K562 (cell line): Measurements from ENCODE around the gene EPHX1. TPM values are rescaled to one million over a fixed set of nuclear protein-coding genes. Genes with fewer than 3 reads are reported as not detected.

Experiments
- ATAC-seq: fragments of 200-7000 bp; cut with Tn5 transposase; 3 replicates; pipeline ENCODE4 v1.9.1; 2020; ENCODE audit warnings: moderate library complexity
- BruUV-seq: library from RNA; stranded (reverse); fragments of 400-500 nt; replicated peaks from 2 replicates; lab custom pipeline; 2021; lab: Mats Ljungman, UMichigan
- CTCF ChIA-PET: fragments of 300-600 bp; formaldehyde crosslinking; extraction: SDS; loops from one replicate; lab custom pipeline; 2021; ENCODE audit warnings: low intra/inter-chr PET ratio; lab: Yijun Ruan, JAX
- POLR2A ChIA-PET: fragments of 300-600, 350-650 bp; sonication (Branson Sonifier 250); formaldehyde crosslinking; extraction: SDS; loops from one replicate; lab custom pipeline; 2021; ENCODE audit warnings: antibody characterized with exemption, inconsistent platforms; lab: Yijun Ruan, JAX
- DNase-seq, 4 experiments: peaks; one replicate each; pipeline versions ENCODE4 v3.0.0 to v3.0.0-alpha.2; 2011 to 2018; ENCODE audit warnings: low spot score in 3 of 4, mixed read lengths in 3 of 4; ENCODE audit errors: extremely low read depth in 1 of 4
- FAIRE-seq: peaks from 2 replicates; lab custom pipeline; 2011; peaks lifted over from hg19 to GRCh38; lab: Jason Lieb, UNC
- H2AFZ ChIP-seq: 2 replicates; pipeline ENCODE4 v1.6.0; 2011; ENCODE audit warnings: low read depth, low read length, control low read depth, inconsistent platforms
- H3K27ac ChIP-seq: fragments of 200-600 bp; 3 replicates; pipeline ENCODE4 v1.8.0; 2011; ENCODE audit warnings: low read depth, mild to moderate bottlenecking, control low read depth, inconsistent platforms, low read length, moderate library complexity, mixed read lengths; ENCODE audit errors: extremely low read depth
- H3K27me3 ChIP-seq, 2 experiments: fragments of 300-600 bp in 1 of 2; 2 replicates in 1 of 2; 3 replicates in 1 of 2; pipeline versions ENCODE4 v1.6.0 to v1.8.0; 2011; ENCODE audit warnings: inconsistent platforms in 2 of 2, low read length in 2 of 2, mild to moderate bottlenecking in 1 of 2, mixed read lengths in 1 of 2, moderate library complexity in 1 of 2; ENCODE audit not compliant: control insufficient read depth in 2 of 2, insufficient read depth in 2 of 2
- H3K36me3 ChIP-seq: fragments of 300-600 bp; 3 replicates; pipeline ENCODE4 v1.8.0; 2011; ENCODE audit warnings: mild to moderate bottlenecking, low read length, inconsistent platforms; ENCODE audit not compliant: control insufficient read depth, insufficient read depth
- H3K4me1 ChIP-seq, 2 experiments: fragments of 200-600 bp in 1 of 2; replicated peaks in 1 of 2; 2 replicates in 1 of 2; 3 replicates in 1 of 2; pipeline versions ENCODE4 v1.5.1 to v1.8.0; 2011; ENCODE audit warnings: inconsistent platforms in 2 of 2, low read length in 2 of 2, mild to moderate bottlenecking in 1 of 2, mixed read lengths in 1 of 2, moderate library complexity in 1 of 2; ENCODE audit not compliant: control insufficient read depth in 2 of 2, insufficient read depth in 2 of 2
- H3K4me2 ChIP-seq: 2 replicates; pipeline ENCODE4 v1.6.1; 2011; ENCODE audit warnings: low read length, control low read depth, inconsistent platforms, mixed read lengths; ENCODE audit not compliant: insufficient read depth
- H3K4me3 ChIP-seq: fragments of 200-600 bp; sonication (generic), shearing (Covaris generic); 2 replicates; pipeline ENCODE4 v1.5.1; 2016; ENCODE audit warnings: control low read depth, inconsistent platforms
- H3K79me2 ChIP-seq: fragments of 200-600 bp; 3 replicates; pipeline ENCODE4 v1.8.0; 2011; ENCODE audit warnings: low read length, inconsistent platforms; ENCODE audit not compliant: control insufficient read depth, insufficient read depth
- H3K9ac ChIP-seq, 2 experiments: 2 replicates each; pipeline versions ENCODE4 v1.6.0 to v1.6.1; 2011; ENCODE audit warnings: low read depth in 2 of 2, low read length in 2 of 2, control low read depth in 1 of 2, inconsistent platforms in 1 of 2, mild to moderate bottlenecking in 1 of 2, mixed read lengths in 1 of 2; ENCODE audit not compliant: insufficient read depth in 1 of 2
- H3K9me1 ChIP-seq: one replicate; pipeline ENCODE4 v1.6.0; 2011; ENCODE audit warnings: inconsistent platforms, mild to moderate bottlenecking, low read length, moderate library complexity; ENCODE audit not compliant: control insufficient read depth, insufficient read depth
- H3K9me3 ChIP-seq: replicated peaks from 2 replicates; pipeline ENCODE4 v1.5.1; 2011; ENCODE audit warnings: low read depth, low read length, inconsistent platforms; ENCODE audit not compliant: control insufficient read depth, insufficient read depth
- H4K20me1 ChIP-seq: replicated peaks from 2 replicates; pipeline ENCODE4 v1.6.1; 2011; ENCODE audit warnings: low read length, inconsistent platforms, mixed read lengths; ENCODE audit not compliant: control insufficient read depth, insufficient read depth
- CCNT2 ChIP-seq: IDR thresholded peaks from 2 replicates; pipeline ENCODE4 v1.6.1; 2011; ENCODE audit warnings: borderline replicate concordance, low read depth, mild to moderate bottlenecking, moderate library complexity, mixed read lengths, low read length; ENCODE audit not compliant: insufficient read length; ENCODE audit errors: extremely low read depth
- E2F3 ChIP-seq: fragments of 250-450 bp; sonication (Bioruptor Pico); IDR thresholded peaks from 2 replicates; pipeline ENCODE4 v1.4.0; 2020; ENCODE audit warnings: mild to moderate bottlenecking
- FOXM1 ChIP-seq, 2 experiments: fragments of 450-650 bp in 1 of 2; sonication (generic) in 1 of 2; formaldehyde crosslinking in 1 of 2; IDR thresholded peaks; 2 replicates each; pipeline versions ENCODE4 v1.6.1 to v1.9.0; 2017 to 2022; ENCODE audit warnings: low read depth in 2 of 2, mild to moderate bottlenecking in 2 of 2, missing genetic modification reagents in 1 of 2, moderate library complexity in 1 of 2
- MTA2 ChIP-seq: fragments of 450-650 bp; IDR thresholded peaks from 2 replicates; pipeline ENCODE4 v1.6.1; 2016; ENCODE audit warnings: low read depth
- NFYB ChIP-seq: IDR thresholded peaks from 2 replicates; pipeline ENCODE4 v1.6.1; 2011; ENCODE audit warnings: mild to moderate bottlenecking, moderate library complexity; ENCODE audit not compliant: insufficient read length; ENCODE audit errors: extremely low read depth
- NR2C2 ChIP-seq, 2 experiments: fragments of 200-800 bp in 1 of 2; sonication (Bioruptor generic) in 1 of 2; sonication (generic) in 1 of 2; formaldehyde crosslinking in 1 of 2; IDR thresholded peaks; 2 replicates each; pipeline versions ENCODE4 v1.6.1 to v1.8.0; 2016 to 2022; ENCODE audit warnings: mild to moderate bottlenecking in 1 of 2, missing compliant biosample characterization in 1 of 2, missing genetic modification characterization in 1 of 2, missing genetic modification reagents in 1 of 2
- NR4A1 ChIP-seq, 2 experiments: fragments of 250-450 bp in 1 of 2; fragments of 450-650 bp in 1 of 2; sonication (Bioruptor Pico) in 1 of 2; IDR thresholded peaks; 2 replicates each; pipeline versions ENCODE4 v1.4.0 to v1.6.1; 2016 to 2020; ENCODE audit warnings: mild to moderate bottlenecking in 2 of 2, missing compliant biosample characterization in 1 of 2, missing genetic modification characterization in 1 of 2, moderate library complexity in 1 of 2
- SMARCA4 ChIP-seq: fragments of 450-650 bp; IDR thresholded peaks from 2 replicates; pipeline ENCODE4 v1.6.1; 2016
- ZKSCAN8 ChIP-seq: fragments of 200-800 bp; sonication (Bioruptor generic); IDR thresholded peaks from 2 replicates; pipeline ENCODE4 v1.6.1; 2016; ENCODE audit warnings: missing genetic modification characterization, missing compliant biosample characterization
- ZNF445 ChIP-seq: fragments of 250-450 bp; sonication (Bioruptor Pico); IDR thresholded peaks from 2 replicates; pipeline ENCODE4 v1.4.0; 2020; ENCODE audit warnings: low read depth, mild to moderate bottlenecking, moderate library complexity
- ZNF583 ChIP-seq: fragments of 250-450 bp; sonication (Bioruptor Pico); IDR thresholded peaks from 2 replicates; pipeline ENCODE4 v1.4.0; 2020
- ZNF707 ChIP-seq: fragments of 250-450 bp; sonication (Bioruptor Pico); conservative IDR thresholded peaks from 2 replicates; pipeline ENCODE4 v1.8.0; 2022; ENCODE audit warnings: inconsistent platforms, mild to moderate bottlenecking, moderate library complexity
- WGBS: fragments of 100-300 bp; shearing (Covaris generic); methylation state at CpG from one replicate; pipeline ENCODE4 v1.1.6; 2016; ENCODE audit warnings: low coverage, mixed read lengths; ENCODE audit not compliant: insufficient coverage; ENCODE audit errors: missing lambda C conversion rate; 5-methylcytosine and 5-hydroxymethylcytosine counted together
- in situ Hi-C: fragments of 300-500 bp; cut with MboI; formaldehyde crosslinking; loops from 4 replicates; pipeline ENCODE4 v1.15.0; 2018; ENCODE audit warnings: inconsistent platforms, mixed read lengths
- intact Hi-C: fragments of 100-400 bp; cut with micrococcal nuclease; formaldehyde crosslinking; loops from 2 replicates; pipeline ENCODE4 v1.14.2; 2022
- polyA plus RNA-seq, 8 experiments: library from polyadenylated mRNA; depleted of rRNA in 4 of 8; stranded (reverse) in 5 of 8; unstranded in 3 of 8; fragments of >200 nt; fragmentation: Nextera tagmentation in 2 of 8; fragmentation: Illumina TruSeq in 1 of 8; extraction: Ambion mirVana in 2 of 8; extraction: Trizol in 1 of 8; gene quantifications; 2 replicates each; pipeline versions ENCODE4 v1.2.1 to v1.2.3, GENCODE V29; 2011 to 2014; ENCODE audit warnings: inconsistent platforms in 1 of 8, missing spikeins in 1 of 8
- total RNA-seq, 7 experiments: library from RNA; depleted of rRNA in 6 of 7; stranded (reverse); fragments of >200 nt in 6 of 7; fragmentation: Illumina TruSeq in 2 of 7; extraction: Trizol in 2 of 7; gene quantifications; 2 replicates each; pipeline versions ENCODE4 v1.2.1 to v1.2.3, GENCODE V29; 2011 to 2021; ENCODE audit warnings: low replicate concordance in 1 of 7
- TF ChIP-seq, protein P1 (sequence below): IDR thresholded peaks from 2 replicates; pipeline ENCODE4 v1.6.1; 2012; ENCODE audit warnings: low read depth, low read length, improper control_type of control experiment, borderline replicate concordance
- TF ChIP-seq, protein P2 (sequence below): sonication (generic); formaldehyde crosslinking; IDR thresholded peaks from 2 replicates; pipeline ENCODE4 v1.8.1; 2023; ENCODE audit warnings: mild to moderate bottlenecking, missing genetic modification reagents
- TF ChIP-seq, protein P3 (sequence below): sonication (generic); formaldehyde crosslinking; IDR thresholded peaks from 2 replicates; pipeline ENCODE4 v1.8.0; 2022; ENCODE audit warnings: mild to moderate bottlenecking, missing genetic modification reagents, borderline replicate concordance

The EPHX1 gene
- total and polyA plus RNA-seq, 9 of the 15 experiments (the other 6 are each of a cell fraction or from before 2014, with no cell fraction given), result 0.21 to 27.0 (median 6.7) TPM

DNA sequence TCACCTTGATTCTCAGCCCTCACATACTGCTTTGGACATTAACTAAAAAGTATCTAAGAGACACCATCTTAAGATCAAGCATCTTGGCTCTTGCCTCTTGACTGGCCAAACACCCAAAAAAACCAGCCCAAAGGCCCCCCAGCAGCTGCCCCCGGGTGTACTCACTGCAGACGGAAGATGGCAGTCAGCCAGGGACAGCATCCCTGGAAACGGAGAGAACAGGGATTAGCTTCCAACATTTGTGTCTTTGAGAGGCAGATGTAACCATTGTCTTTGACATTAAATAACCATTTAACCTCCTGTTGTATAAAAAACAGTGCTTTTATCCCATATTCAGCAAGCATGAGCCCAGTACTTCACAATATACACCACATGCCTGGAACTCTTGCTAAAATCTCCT lies 61.0 kb downstream of the EPHX1 start (continued):
- TF ChIP-seq, protein P1, sequence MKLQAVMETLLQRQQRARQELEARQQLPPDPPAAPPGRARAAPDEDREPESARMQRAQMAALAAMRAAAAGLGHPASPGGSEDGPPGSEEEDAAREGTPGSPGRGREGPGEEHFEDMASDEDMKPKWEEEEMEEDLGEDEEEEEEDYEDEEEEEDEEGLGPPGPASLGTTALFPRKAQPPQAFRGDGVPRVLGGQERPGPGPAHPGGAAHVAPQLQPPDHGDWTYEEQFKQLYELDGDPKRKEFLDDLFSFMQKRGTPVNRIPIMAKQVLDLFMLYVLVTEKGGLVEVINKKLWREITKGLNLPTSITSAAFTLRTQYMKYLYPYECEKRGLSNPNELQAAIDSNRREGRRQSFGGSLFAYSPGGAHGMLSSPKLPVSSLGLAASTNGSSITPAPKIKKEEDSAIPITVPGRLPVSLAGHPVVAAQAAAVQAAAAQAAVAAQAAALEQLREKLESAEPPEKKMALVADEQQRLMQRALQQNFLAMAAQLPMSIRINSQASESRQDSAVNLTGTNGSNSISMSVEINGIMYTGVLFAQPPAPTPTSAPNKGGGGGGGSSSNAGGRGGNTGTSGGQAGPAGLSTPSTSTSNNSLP, result no peak
- TF ChIP-seq SMARCA4 (no peak), ZNF445 (CRISPR knock-in tag) (no peak), E2F3 (no peak), CCNT2 (no peak), ZNF583 (no peak)
- TF ChIP-seq, protein P2, sequence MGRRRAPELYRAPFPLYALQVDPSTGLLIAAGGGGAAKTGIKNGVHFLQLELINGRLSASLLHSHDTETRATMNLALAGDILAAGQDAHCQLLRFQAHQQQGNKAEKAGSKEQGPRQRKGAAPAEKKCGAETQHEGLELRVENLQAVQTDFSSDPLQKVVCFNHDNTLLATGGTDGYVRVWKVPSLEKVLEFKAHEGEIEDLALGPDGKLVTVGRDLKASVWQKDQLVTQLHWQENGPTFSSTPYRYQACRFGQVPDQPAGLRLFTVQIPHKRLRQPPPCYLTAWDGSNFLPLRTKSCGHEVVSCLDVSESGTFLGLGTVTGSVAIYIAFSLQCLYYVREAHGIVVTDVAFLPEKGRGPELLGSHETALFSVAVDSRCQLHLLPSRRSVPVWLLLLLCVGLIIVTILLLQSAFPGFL (CRISPR knock-in tag), result no peak

DNA sequence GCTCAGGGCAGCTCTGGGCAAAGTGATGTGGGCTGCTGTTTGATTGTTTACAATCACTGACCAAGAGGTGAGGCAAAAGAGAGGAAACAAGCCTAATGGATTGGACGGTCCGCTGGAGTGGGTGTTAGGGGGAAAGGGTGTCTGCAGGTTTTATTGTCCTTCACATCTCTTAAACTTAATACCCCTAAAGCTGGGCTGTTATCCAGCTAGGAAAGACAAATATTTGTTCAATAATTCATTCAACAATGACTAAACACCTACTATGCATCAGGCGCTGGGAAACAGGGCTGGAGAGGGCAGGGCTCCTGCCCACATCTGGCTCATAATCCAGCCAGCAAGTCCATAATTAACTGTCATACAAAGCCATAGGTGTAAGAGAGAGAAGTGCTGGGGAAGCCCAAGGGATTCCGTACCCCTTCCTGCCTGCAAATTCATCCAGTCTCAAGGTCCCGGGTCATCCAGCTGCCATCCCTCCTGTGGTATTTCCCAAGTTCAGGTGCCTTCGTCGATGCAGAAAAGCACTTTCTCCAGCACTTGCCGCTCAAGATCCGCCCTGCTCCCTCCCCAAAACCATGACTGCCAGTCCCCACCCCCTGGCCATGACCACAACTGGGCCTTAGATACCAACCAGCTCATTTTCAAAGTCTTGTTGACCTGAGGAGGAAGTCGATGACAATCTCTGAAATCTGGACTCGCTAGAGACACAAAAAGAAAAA lies 61.6 kb downstream of the EPHX1 start:
- Histone ChIP-seq H3K4me2 (no peak overlapping the region), H3K9me1 (no peaks in the 10 kb centered on the region), H4K20me1 (no peaks in the 10 kb centered on the region; the same call in 1 of the 2 replicates), H3K4me1 (no peaks in the 10 kb centered on the region), H3K79me2 (no peaks in the 10 kb centered on the region), H3K9ac (no peak overlapping the region), H3K27me3 (no peaks in the 10 kb centered on the region), H3K36me3 (peaks cover 86% of the 10 kb centered on the region), H2AFZ (no peak overlapping the region), H3K27ac (no peak overlapping the region), H3K4me3 (no peak overlapping the region), H3K9me3 (no peaks in the 10 kb centered on the region)
- ChIA-PET POLR2A (interaction anchor here (0.6 to 5.1 kb wide), 4 partner anchors 10 to 1017 kb away, joined by 3 to 37 read pairs (median 3); partner anchors contain the start of gene TMEM63A), CTCF (interaction anchor here (0.7 kb wide), 1 partner anchor 75 kb away, joined by 3 read pairs; no protein-coding TSS in a partner anchor)
- DNase-seq, result no peak
- 75% methylated on average over 11 of the region's 11 CpGs for WGBS
- in situ Hi-C loops, result no loop called here
- no TSS peak for BruUV-seq
- intact Hi-C loops, result no loop called here
- no peak for FAIRE-seq
- ATAC-seq, result no peak
- TF ChIP-seq ZKSCAN8 (CRISPR knock-in tag), result no peak
- no peak for TF ChIP-seq FOXM1 (IDR thresholded peaks at IDR 0.05; ENCODE audit: low read depth)
- no peak for TF ChIP-seq FOXM1 (CRISPR knock-in tag; IDR thresholded peaks at IDR 0.05; ENCODE audit: low read depth)
- TF ChIP-seq NR4A1 (CRISPR knock-in tag; IDR thresholded peaks at IDR 0.05), result no peak
- no peak for TF ChIP-seq NR4A1 (tag; IDR thresholded peaks at IDR 0.05)
- TF ChIP-seq ZNF707 (CRISPR knock-in tag), result no peak
- no peak for TF ChIP-seq MTA2
- TF ChIP-seq, protein P3, sequence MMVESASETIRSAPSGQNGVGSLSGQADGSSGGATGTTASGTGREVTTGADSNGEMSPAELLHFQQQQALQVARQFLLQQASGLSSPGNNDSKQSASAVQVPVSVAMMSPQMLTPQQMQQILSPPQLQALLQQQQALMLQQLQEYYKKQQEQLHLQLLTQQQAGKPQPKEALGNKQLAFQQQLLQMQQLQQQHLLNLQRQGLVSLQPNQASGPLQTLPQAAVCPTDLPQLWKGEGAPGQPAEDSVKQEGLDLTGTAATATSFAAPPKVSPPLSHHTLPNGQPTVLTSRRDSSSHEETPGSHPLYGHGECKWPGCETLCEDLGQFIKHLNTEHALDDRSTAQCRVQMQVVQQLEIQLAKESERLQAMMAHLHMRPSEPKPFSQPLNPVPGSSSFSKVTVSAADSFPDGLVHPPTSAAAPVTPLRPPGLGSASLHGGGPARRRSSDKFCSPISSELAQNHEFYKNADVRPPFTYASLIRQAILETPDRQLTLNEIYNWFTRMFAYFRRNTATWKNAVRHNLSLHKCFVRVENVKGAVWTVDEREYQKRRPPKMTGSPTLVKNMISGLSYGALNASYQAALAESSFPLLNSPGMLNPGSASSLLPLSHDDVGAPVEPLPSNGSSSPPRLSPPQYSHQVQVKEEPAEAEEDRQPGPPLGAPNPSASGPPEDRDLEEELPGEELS, result no peak
- no peak for TF ChIP-seq NFYB
- no peak for TF ChIP-seq NR2C2 (CRISPR knock-in tag; IDR thresholded peaks at IDR 0.05)
- TF ChIP-seq NR2C2 (tag; IDR thresholded peaks at IDR 0.05), result no peak
